HG03439 (cell line): Measurements from ENCODE around the gene GALNT9.
"Not testable (repeated sequence)": the region's sequence is repeated elsewhere in the genome, so short reads cannot be mapped to it uniquely, and the experiment has no call there.

Experiments
- ATAC-seq: cut with Tn5 transposase; IDR thresholded peaks from one replicate; pipeline ENCODE4 v1.9.1; 2021; ENCODE audit warnings: mild to moderate bottlenecking, moderate library complexity; ENCODE audit not compliant: unreplicated experiment

Gene GALNT9

GRCh38 chr12:132295561-132295960 lies 33.8 kb downstream of the GALNT9 start:
- not testable (repeated sequence) for ATAC-seq

- no peak for ATAC-seq
These were observed 34.3 kb downstream of the GALNT9 start for GRCh38 chr12:132295101-132295526.

GRCh38 chr12:132294121-132295034 lies 35.0 kb downstream of the GALNT9 start:
- no peak for ATAC-seq

GRCh38 chr12:132292328-132293319 lies 36.8 kb downstream of the GALNT9 start:
- ATAC-seq: no peak

GRCh38 chr12:132291402-132292175 lies 37.8 kb downstream of the GALNT9 start:
- ATAC-seq: no peak

- no peak for ATAC-seq
These were observed 39.2 kb downstream of the GALNT9 start for GRCh38 chr12:132290203-132290540.

- ATAC-seq: no peak
These were observed 39.8 kb downstream of the GALNT9 start for GRCh38 chr12:132289356-132290202.

- no peak for ATAC-seq
These were observed 40.7 kb downstream of the GALNT9 start for GRCh38 chr12:132288516-132289215.

GRCh38 chr12:132287391-132288238 lies 41.8 kb downstream of the GALNT9 start:
- no peak for ATAC-seq

- no peak for ATAC-seq
These were observed 42.5 kb downstream of the GALNT9 start for GRCh38 chr12:132286912-132287311.

GRCh38 chr12:132285991-132286681 lies 43.3 kb downstream of the GALNT9 start:
- ATAC-seq: no peak

- ATAC-seq: no peak
These were observed 44.3 kb downstream of the GALNT9 start for GRCh38 chr12:132284827-132285741.

- ATAC-seq: no peak
These were observed 45.1 kb downstream of the GALNT9 start for GRCh38 chr12:132284071-132284826.

- ATAC-seq: no peak
These were observed 46.2 kb downstream of the GALNT9 start for GRCh38 chr12:132282950-132283771.
